WI38 (cell line): ENCODE data around the gene ADM2.

Experiments
- H3K4me3 ChIP-seq: 2 replicates; pipeline ENCODE4 v1.5.1; 2011; ENCODE audit warnings: low read depth, mild to moderate bottlenecking, control low read depth, low read length
- TF ChIP-seq, protein P1 (sequence below): IDR thresholded peaks from 2 replicates; pipeline ENCODE4 v1.5.1; 2012; ENCODE audit warnings: low read depth, mild to moderate bottlenecking, control low read depth, low read length

The ADM2 gene

DNA sequence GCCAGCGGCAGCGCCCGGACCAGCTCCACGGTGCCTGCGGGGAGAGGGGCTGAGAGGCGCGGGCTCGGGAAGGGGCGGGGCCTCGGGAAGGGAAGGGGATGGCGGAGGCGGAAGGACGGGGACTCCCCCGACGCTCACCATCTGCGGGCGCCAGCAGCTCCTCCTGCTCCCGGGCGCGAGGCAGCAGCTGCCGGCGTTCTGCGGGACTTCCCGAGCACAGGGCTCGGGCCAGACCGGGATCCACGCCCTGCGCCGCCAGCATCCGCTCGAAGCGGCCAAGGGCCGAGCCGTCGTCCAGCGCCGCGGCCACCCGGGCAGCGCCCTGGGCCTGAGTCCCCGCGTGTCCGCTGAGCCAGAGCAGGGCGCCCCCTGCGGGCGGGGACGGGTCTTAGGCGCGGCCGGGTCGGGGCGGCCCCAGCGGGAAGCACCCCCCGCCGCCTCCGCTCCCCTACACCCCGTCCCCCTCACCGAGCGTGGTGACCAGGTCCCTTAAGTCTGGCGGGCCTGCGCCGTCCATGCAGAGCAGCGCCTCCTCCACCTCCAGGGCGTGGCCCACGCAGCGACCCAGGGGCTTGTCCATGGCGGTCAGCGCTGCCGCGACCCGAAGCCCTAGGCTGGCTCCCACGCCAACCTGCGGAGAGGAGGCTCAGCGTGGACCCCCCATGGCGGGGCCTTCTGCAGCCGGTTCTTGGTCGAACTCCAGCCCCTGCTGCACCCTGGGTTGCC is 44.9 kb downstream of the ADM2 start:
- peak overlapping the region; percentile 74 for H3K4me3 ChIP-seq
- TF ChIP-seq, protein P1, sequence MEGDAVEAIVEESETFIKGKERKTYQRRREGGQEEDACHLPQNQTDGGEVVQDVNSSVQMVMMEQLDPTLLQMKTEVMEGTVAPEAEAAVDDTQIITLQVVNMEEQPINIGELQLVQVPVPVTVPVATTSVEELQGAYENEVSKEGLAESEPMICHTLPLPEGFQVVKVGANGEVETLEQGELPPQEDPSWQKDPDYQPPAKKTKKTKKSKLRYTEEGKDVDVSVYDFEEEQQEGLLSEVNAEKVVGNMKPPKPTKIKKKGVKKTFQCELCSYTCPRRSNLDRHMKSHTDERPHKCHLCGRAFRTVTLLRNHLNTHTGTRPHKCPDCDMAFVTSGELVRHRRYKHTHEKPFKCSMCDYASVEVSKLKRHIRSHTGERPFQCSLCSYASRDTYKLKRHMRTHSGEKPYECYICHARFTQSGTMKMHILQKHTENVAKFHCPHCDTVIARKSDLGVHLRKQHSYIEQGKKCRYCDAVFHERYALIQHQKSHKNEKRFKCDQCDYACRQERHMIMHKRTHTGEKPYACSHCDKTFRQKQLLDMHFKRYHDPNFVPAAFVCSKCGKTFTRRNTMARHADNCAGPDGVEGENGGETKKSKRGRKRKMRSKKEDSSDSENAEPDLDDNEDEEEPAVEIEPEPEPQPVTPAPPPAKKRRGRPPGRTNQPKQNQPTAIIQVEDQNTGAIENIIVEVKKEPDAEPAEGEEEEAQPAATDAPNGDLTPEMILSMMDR: peak; percentile 48

DNA sequence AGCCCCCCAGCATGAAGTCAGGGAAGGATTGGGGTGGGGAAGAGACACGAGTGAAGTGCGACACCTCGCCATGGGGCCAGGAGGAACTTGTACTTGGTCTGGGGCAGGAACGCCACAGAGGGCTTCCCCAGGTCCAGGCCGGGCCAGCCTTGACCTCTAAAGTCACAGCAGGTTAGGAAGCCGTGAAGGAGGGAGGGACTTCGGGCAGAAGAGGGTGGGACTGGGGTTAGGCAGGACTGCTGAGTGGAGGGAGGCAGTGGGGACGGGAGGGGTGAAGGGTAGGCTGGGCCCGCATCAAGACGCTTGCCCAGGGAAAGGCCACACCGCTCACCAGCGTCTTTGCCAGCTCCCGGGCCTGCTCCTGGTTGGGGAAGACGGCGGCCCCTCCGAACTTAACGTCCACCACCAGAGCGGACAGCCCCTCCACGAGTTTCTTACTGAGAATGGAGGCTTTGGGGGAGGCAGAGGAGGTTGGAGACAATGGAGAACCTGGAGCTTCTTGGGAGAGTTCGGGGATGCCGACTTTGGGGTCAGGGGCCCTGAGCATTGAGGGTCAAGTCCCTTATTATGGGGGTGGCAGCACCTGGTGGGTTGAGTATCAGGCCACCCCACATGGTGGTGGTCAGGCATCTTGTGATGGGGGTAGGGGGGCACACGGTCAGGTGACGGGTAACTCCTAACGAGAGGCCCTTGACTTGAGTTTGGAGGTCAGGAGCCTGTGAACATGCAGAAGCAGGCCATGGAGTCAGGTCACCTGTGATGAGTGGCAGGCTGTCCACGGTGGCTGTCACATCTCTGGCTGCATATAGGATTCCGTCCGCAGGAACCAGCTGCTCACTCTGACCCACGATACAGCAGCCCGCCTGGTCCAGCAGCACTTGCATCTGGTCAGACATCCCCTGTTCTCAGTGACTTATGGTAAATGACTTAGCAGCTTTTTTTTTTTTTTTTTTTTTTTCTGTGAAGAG is 45.8 kb downstream of the ADM2 start:
- TF ChIP-seq, protein P1: no peak
- peak overlapping the region; percentile 74 for H3K4me3 ChIP-seq

GRCh38 chr22:50527921-50528681 is 46.8 kb downstream of the ADM2 start:
- no peak overlapping the region for H3K4me3 ChIP-seq
- TF ChIP-seq, protein P1: no peak

DNA sequence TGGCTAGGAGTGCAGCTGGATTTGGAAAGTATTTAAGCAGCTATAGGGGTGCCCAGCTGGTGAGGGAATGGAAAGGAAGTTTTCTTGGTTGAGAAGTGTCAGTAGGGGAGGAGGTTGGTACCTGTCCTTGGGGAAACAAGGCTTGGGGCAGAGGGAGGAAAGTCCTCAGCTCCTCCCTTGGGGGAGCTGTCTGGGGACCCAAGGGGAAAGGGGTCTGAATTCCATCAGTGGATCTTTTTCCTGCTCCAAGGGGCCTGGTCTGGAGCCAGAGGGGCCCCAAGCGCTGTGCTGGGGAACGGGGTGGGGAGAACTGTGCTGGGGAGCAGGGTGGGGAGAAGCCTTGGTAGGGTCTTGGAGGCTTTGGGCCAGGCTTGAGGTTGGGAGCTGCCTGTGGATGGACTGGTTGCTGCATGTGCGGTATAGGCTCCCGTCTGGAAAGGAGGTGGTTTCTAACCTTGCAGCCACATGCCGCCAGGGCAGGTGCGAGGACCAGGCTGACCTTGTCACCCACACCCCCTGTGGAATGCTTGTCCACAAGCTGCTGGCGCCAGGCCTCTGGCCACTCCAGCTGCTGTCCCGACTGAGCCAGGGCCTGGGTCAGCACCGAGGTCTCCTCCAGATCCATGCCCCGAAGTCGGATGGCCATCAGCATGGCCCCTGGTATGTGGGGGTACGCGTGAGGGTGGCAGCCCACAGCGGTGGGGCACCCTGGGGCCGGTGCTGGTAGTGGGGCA is 47.5 kb downstream of the ADM2 start:
- TF ChIP-seq, protein P1: no peak
- H3K4me3 ChIP-seq: no peak overlapping the region

- 0 out of 2 replicates have a peak overlapping the region, but pooled peaks have one; percentile 10 for H3K4me3 ChIP-seq
- TF ChIP-seq, protein P1: no peak
Observed at GRCh38 chr22:50529416-50529896, 48.1 kb downstream of the ADM2 start.

DNA sequence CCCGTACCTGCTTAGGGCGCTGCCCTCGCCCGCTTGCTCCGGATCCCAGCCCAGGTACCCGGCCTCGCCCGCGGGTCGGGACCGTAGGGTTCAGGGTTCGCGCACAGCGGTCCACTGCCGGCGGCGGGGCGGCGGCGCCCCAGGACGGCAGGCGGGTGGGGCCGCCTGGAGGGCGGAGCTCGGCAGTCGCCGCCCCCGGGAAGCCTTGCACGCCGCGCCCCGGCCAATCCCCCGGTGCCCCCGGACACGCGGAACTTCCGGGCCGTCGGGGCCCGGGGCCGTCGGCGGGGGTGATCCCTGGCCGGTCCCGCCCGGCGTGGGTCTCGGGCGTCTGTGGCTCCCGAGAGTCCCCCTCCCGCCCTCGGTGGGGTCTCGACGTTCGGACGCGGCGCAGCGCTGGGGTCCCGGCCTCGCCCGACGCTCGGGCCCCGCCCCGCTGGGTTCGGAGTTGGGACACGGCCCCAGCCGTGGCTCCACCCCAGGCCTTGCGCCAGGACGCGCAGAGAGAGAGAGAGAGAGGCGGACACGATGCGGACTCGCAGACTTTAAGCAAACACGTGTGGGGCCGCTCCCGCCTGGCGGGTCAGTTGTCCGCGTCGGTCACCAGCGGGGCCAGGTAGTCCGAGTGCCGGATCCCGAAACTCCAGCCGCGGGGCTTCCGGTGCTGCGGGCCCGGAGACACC is 48.7 kb downstream of the ADM2 start, which contains the start of gene TYMP:
TYMP (minus strand) TSS at position 116 of the 683 bp plus-strand sequence. CDS start 303 bp downstream, outside the sequence.
- TF ChIP-seq, protein P1: no peak
- H3K4me3 ChIP-seq: peak within 1 kb of the TSS; percentile 53
